ENCODE measurements around the gene ACOT4. TPM values are rescaled to one million over a fixed set of nuclear protein-coding genes. Genes with fewer than 3 reads are reported as not detected.

ACOT4 gene
- total and polyA plus RNA-seq, 4 donors: 2.5 to 12.9 (median 10.8) TPM

DNA sequence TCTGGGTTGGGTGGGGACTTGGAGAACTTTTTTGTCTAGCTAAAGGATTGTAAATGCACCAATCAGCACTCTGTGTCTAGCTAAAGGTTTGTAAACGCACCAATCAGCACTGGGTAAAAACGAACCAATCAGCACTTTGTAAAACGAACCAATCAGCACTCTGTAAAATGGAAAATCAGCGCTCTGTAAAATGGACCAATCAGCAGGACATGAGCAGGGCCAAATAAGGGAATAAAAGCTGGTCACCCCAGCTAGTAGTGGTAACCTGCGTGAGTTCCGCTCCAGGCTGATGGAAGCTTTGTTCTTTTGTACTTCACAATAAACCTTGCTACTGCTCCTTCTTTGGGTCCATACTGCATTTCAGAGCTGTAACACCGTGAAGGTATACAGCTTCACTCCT is 24.3 kb upstream of the ACOT4 start:
- Histone ChIP-seq H3K4me1 (ENCODE audit: control insufficient read depth in 4 of 4, insufficient read depth in 4 of 4, low read length in 3 of 4) (peaks cover 2 to 26% (median 6%) of the 10 kb centered on the region in 4 donors), H3K9ac (ENCODE audit: low read depth in 1 of 2, low read length in 2 of 2) (peak overlapping the region in 1 of 2 donors; percentile 92)

DNA sequence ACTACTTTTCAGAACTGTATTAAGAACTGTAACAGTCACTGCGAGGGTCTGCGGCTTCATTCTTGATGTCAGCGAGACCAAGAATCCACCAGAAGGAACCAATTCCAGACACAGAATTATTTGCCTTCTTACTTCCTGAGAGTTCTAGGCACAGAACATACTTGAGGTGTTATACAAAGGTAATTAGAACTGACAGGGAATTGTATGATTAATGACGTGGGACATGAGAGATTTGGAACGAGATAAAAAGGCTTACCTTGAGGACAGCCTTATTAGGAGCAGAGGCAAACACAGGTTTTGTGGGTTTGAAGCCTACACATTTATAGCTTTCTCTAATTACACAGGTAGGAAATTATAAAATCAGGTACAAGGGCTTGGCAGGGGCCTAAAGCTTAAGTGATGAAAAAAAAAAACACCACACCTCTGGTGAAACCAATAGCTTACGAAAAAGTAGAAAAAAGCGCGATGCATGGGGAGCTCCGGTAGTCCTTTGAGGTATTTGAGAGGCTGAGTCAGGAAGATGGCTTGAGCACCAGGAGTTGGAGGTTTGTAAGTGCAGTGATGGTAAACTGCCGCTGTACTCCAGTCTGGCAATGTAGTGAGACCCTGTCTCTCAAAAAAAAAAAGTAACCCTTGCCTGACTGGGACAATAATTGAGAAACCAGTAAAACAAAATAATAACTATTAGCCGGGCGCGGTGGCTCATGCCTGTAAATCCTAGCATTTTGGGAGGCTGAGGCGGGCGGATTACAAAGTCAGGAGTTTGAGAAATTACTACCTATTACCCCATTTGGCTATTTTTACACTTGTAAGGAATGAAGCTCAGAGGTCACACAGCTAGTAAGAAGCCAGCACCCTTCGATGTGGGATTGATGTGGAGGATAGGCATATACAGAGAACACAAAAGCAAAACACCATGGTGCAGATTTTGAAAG is 23.5 kb upstream of the ACOT4 start:
- WGBS: 43% methylated on average over 16 of the region's 16 CpGs
- Histone ChIP-seq H3K27me3 (ENCODE audit: control insufficient read depth in 4 of 4, insufficient read depth in 4 of 4, low read length in 3 of 4) (no peaks in the 10 kb centered on the region), H3K9me3 (ENCODE audit: control insufficient read depth in 4 of 4, low read length in 3 of 4) (peaks cover 0 to under 1% (median 0%) of the 10 kb centered on the region in 4 donors), H3K4me3 (ENCODE audit: low read depth in 1 of 3, low read length in 3 of 3) (peak overlapping the region; percentile 37 to 65 (median 43)), H3K9ac (ENCODE audit: low read depth in 1 of 2, low read length in 2 of 2) (peak overlapping the region; percentile 87 to 92), H3K27ac (ENCODE audit: low read depth in 1 of 2, low read length in 2 of 2) (peak overlapping the region; percentile 89 to 98), H3K36me3 (ENCODE audit: control insufficient read depth in 4 of 4, insufficient read depth in 3 of 4, low read depth in 1 of 4, low read length in 3 of 4) (peaks cover 0 to 5% (median 0%) of the 10 kb centered on the region in 4 donors), H3K4me1 (ENCODE audit: control insufficient read depth in 4 of 4, insufficient read depth in 4 of 4, low read length in 3 of 4) (peaks cover 2 to 26% (median 6%) of the 10 kb centered on the region in 4 donors)
- DNase-seq (ENCODE audit: low spot score): peak; percentile 30
- TF ChIP-seq, protein P1, sequence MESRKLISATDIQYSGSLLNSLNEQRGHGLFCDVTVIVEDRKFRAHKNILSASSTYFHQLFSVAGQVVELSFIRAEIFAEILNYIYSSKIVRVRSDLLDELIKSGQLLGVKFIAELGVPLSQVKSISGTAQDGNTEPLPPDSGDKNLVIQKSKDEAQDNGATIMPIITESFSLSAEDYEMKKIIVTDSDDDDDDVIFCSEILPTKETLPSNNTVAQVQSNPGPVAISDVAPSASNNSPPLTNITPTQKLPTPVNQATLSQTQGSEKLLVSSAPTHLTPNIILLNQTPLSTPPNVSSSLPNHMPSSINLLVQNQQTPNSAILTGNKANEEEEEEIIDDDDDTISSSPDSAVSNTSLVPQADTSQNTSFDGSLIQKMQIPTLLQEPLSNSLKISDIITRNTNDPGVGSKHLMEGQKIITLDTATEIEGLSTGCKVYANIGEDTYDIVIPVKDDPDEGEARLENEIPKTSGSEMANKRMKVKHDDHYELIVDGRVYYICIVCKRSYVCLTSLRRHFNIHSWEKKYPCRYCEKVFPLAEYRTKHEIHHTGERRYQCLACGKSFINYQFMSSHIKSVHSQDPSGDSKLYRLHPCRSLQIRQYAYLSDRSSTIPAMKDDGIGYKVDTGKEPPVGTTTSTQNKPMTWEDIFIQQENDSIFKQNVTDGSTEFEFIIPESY (IDR thresholded peaks at IDR 0.05): no peak
- TF ChIP-seq SP1 (IDR thresholded peaks at IDR 0.05): no peak
- TF ChIP-seq TAF1 (conservative IDR thresholded peaks at IDR 0.05): no peak
- TF ChIP-seq JUND (IDR thresholded peaks at IDR 0.05): no peak
- TF ChIP-seq, protein P2, sequence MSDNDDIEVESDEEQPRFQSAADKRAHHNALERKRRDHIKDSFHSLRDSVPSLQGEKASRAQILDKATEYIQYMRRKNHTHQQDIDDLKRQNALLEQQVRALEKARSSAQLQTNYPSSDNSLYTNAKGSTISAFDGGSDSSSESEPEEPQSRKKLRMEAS (IDR thresholded peaks at IDR 0.05): no peak
- TF ChIP-seq, protein P3, sequence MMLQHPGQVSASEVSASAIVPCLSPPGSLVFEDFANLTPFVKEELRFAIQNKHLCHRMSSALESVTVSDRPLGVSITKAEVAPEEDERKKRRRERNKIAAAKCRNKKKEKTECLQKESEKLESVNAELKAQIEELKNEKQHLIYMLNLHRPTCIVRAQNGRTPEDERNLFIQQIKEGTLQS (IDR thresholded peaks at IDR 0.05): no peak

More for the DNA sequence above, 24.3 kb upstream of the ACOT4 start:
- WGBS: 89% methylated on average over 7 of the region's 7 CpGs
- Histone ChIP-seq H3K27ac (ENCODE audit: low read depth in 1 of 2, low read length in 2 of 2) (peak overlapping the region in 1 of 2 donors; percentile 89), H3K4me3 (ENCODE audit: low read depth in 1 of 3, low read length in 3 of 3) (peak overlapping the region in 2 of 3 donors; percentile 8 to 65), H3K9me3 (ENCODE audit: control insufficient read depth in 4 of 4, low read length in 3 of 4) (peaks cover 0 to 2% (median 0%) of the 10 kb centered on the region in 4 donors), H3K36me3 (ENCODE audit: control insufficient read depth in 4 of 4, insufficient read depth in 3 of 4, low read depth in 1 of 4, low read length in 3 of 4) (peaks cover 0 to 5% (median 0%) of the 10 kb centered on the region in 4 donors), H3K27me3 (ENCODE audit: control insufficient read depth in 4 of 4, insufficient read depth in 4 of 4, low read length in 3 of 4) (no peaks in the 10 kb centered on the region)
- DNase-seq (ENCODE audit: low spot score): no peak
- TF ChIP-seq TAF1 (conservative IDR thresholded peaks at IDR 0.05): no peak
- TF ChIP-seq SP1 (IDR thresholded peaks at IDR 0.05): peak; percentile 57
- TF ChIP-seq, protein P4, sequence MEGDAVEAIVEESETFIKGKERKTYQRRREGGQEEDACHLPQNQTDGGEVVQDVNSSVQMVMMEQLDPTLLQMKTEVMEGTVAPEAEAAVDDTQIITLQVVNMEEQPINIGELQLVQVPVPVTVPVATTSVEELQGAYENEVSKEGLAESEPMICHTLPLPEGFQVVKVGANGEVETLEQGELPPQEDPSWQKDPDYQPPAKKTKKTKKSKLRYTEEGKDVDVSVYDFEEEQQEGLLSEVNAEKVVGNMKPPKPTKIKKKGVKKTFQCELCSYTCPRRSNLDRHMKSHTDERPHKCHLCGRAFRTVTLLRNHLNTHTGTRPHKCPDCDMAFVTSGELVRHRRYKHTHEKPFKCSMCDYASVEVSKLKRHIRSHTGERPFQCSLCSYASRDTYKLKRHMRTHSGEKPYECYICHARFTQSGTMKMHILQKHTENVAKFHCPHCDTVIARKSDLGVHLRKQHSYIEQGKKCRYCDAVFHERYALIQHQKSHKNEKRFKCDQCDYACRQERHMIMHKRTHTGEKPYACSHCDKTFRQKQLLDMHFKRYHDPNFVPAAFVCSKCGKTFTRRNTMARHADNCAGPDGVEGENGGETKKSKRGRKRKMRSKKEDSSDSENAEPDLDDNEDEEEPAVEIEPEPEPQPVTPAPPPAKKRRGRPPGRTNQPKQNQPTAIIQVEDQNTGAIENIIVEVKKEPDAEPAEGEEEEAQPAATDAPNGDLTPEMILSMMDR (IDR thresholded peaks at IDR 0.05; ENCODE audit: low read depth, low read length, missing input control): no peak
- TF ChIP-seq RXRA (IDR thresholded peaks at IDR 0.05): no peak
- TF ChIP-seq YY1 (IDR thresholded peaks at IDR 0.05): peak; percentile 19
- no peak for TF ChIP-seq JUND (IDR thresholded peaks at IDR 0.05)
- no peak for TF ChIP-seq HNF4G (IDR thresholded peaks at IDR 0.05)
- TF ChIP-seq, protein P2 (IDR thresholded peaks at IDR 0.05): no peak
- no peak for TF ChIP-seq FOXA2 (IDR thresholded peaks at IDR 0.05)

Measured in liver (tissue), 9 donors.